Activated naive CD4-positive, alpha-beta T cell (primary cell): Measurements from ENCODE around the gene ADCY3.
"Not testable (repeated sequence)": the region's sequence is repeated elsewhere in the genome, so short reads cannot be mapped to it uniquely, and the experiment has no call there.

Experiments
- DNase-seq, 4 experiments: peaks; one replicate each; lab custom pipeline; 2025; lab: John Stamatoyannopoulos, UW

Gene ADCY3

GRCh38 chr2:24844023-24844685 is 75.9 kb downstream of the ADCY3 start:
- no peak for DNase-seq

DNA sequence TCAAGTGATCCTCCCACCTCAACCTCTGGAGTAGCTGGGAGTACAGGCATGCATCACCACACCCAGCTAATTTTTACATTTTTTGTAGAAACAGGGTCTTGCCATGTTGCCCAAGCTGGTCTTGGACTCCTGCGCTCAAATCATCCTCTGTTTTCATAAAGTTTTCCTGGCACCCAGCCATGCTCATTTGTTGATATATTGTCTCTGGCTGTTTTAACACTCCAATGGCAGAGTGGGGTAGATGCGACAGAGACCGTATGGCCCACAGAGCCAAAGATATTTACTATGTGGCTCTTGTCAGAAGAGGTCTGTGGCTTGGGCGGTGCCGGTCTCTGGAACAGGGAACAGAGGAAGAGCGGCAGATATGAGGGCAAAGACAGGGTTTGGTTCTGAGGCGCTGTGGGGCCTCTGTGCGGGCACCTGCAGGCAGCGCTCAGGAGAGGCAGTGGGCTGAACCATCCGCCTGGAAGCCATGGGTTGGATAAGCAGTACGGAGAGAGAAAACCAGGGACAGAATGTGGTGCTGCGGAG is 76.6 kb downstream of the ADCY3 start:
- no peak for DNase-seq

DNA sequence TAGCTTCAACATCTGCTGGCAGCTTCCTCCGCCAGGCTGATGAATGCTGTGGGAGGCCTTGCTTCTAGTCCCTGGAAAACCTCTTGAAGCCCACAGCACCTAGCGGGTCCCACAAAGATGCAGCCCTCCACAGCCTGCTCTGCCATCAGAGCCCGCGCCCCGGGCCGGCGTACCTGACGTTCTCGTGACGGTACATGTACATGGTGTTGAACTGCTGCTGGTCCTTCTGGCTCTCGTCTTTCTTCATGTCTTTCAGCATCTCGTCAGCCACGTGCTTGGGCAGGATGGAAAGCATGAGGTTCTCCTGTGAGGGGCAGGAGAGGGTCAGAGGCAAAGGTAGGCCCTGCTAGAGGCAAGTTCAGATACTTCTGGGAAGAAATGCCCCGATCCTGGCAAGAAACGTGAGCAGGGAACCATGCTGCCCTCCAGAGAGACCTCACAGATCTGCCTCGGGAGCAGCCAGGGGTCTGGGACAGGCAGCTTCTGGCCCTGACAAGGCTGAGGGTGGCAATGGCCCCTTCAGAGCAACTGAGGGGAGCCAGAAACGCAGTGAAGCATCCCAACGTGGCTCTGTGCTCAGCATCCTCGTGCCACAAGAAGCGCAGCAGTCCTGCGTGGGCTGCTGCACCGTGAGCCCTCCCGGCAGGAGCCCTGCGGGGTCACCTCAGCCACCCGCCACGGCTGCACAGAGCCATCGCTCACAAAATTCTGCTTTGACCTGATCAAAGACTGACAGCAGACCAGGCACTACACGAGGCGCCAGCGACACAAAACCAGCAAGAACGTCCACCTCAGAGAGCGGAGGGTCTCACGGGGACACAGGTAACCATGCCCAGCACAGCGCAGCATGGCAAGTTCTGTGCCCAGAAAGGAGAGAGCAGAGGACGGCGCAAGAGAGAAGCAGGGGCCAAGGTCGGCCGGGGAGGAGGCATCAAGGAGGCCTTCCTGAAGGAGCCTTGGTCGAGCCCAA is 77.7 kb downstream of the ADCY3 start:
- no peak for DNase-seq

DNA sequence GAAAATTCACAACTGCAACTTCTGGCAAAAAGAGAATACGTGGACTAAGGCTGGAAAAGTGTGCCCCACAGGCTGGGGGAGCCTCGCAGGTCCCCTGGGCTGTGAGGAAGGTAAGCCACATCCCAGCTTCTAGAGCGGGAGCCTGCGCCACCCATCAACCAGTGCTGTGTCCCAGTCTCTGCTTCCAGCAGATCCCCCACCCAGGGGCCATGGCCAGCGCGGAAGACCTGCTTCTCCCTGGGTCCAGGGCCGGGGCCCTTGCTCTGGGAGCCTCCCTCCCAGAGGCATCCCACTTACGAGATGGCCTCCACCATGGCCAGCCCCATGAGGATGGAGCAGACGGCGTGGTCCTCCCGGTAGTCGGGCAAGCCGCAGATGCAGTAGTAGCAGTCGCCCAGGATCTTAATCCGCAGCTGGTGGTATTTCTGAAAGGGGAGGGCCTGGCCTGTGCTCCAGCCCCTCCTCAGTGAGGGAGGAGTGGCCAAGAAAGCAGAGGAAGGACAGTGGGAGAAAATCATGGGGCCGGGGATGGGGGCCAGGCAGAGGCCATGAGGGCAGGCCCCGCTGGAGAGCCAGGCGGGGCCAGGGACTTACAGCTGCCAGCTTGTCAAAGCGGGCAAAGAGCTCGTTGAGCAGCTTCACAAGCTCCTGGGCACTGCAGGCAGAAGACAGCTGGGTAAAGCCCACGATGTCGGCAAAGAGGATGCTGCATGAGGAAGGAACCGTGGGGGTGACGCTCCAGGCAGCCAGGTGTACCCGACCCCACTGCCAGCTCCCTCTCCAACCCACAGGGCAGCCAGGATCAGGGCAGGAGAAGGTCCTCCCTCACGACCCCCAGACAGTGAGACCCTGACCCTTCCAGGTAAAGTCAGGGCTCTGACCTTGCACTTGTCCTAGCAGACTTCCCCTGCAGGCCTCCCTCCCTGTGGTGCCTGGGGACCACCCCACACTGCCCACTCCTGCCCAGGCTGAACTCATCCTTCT is 78.8 kb downstream of the ADCY3 start:
- DNase-seq: no peak

DNA sequence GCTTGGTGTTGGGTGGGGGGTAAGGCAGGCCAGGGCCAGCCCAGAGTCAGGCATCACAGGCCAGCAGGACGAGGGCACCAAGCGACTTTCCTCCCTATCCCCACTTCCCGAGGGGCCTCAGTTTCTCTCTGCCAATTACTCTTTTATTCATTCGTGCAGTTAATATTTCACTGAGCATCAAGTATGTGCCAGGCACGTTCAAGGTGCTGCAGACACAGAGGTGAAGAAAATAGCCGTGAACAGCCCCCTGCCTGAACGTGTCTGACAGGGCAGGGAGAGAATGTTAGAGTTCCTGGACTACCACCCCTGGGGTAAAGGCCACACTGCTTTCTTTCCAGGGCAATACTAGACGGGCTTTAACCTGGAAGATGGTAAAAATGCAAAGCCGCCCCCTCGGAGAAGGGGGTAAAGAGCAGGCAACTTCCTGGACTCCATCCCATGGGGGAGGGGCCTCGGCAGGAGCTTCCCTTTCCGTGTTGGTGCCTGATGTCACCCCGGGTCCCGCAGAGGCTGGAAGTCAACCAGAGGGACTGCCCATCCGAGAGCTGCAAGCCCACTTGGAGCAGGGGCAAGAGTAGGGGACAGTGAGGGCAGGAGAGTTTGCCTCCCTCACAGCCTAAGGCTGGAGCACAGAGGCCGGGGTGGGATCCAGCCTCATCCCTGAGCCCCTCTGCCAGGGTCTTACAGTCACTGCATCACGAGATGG is 79.7 kb downstream of the ADCY3 start:
- no peak for DNase-seq

GRCh38 chr2:24839729-24840128 is 80.3 kb downstream of the ADCY3 start:
- DNase-seq: no peak

DNA sequence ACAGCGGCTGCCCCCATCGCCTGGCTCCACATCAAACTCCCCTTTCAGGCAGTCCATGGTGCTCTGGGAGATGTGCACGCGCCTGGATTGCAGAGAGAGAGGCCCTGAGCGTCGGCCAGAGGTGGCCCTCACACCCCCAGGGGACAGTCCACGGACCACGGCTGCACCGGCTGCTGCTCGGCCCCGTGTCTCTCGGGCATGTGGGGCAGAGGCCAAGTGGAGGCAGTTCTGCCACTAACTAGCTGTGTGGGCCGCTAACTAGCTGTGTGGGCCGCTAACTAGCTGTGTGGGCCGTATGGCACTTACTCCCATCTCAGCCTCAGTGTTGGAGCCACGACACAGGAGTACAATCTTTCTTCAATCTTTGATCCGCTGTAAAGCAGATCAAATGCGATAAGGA is 81.5 kb downstream of the ADCY3 start:
- no peak for DNase-seq

GRCh38 chr2:24837996-24838513 is 82.0 kb downstream of the ADCY3 start:
- DNase-seq: no peak

GRCh38 chr2:24836706-24837105 is 83.3 kb downstream of the ADCY3 start:
- no peak for DNase-seq

GRCh38 chr2:24836206-24836605 is 83.8 kb downstream of the ADCY3 start:
- DNase-seq: no peak

DNA sequence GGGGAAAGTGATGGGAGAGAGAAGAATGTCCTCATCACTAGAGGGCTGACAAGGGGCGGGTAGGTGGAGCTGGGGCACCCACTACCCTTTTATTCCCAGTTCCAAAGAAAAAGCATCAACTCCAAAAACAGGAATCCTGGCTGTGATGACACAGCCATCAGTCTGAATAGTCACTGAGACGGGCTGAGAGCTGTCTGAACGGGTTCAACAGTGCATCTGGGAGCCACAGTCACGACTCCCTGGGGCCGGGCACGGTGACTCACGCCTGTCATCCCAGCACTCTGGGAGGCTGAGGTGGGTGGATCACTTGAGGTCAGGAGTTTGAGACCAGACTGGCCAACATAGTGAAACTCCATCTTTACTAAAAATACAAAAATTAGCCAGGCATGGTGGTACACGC is 84.6 kb downstream of the ADCY3 start:
- not testable (repeated sequence) for DNase-seq

GRCh38 chr2:24834733-24835395 is 85.2 kb downstream of the ADCY3 start:
- DNase-seq: no peak

DNA sequence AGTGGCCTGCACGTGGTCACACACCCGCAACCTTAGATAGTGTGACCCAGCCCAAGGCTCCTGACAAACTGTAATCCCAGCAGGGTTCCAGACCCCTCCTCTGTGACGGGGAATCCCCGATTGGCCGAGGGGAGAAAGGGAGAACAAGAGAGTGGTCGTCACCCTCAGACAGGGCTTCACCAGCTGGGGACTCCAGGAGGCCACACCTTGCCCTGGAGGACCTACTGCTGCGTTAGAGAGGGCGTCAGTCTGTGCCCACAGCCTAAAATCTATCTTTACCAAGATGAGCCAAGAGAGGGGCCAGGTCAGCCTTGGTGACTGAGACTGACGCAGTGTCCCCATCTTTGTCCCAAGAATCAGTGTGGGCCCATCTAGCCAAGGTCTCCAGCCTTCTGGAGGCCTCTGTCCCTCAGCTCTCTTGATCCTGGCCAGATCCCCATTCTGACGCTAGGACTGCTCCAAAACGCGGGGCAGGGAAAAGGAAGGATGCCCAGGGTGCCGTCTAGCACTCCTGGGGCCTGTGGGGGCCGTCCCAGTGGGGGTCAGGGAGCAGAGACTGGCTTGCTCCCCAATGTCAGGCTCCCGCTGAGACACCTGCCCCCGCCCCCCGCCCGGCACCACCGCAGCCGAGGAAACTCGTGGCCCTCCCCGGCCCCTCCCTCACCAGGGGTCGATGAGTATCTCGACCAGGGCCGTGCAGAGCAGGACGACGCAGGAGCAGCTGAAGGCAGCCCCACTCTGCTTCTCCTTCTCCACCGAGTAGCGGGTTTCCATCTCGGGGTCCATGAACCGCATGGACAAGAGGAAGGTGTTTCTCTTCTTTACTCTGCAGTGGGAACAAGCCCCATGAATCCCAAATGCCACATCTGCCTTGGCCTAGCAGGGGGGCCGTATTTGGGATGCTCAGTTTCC is 86.0 kb downstream of the ADCY3 start:
- DNase-seq: no peak

DNA sequence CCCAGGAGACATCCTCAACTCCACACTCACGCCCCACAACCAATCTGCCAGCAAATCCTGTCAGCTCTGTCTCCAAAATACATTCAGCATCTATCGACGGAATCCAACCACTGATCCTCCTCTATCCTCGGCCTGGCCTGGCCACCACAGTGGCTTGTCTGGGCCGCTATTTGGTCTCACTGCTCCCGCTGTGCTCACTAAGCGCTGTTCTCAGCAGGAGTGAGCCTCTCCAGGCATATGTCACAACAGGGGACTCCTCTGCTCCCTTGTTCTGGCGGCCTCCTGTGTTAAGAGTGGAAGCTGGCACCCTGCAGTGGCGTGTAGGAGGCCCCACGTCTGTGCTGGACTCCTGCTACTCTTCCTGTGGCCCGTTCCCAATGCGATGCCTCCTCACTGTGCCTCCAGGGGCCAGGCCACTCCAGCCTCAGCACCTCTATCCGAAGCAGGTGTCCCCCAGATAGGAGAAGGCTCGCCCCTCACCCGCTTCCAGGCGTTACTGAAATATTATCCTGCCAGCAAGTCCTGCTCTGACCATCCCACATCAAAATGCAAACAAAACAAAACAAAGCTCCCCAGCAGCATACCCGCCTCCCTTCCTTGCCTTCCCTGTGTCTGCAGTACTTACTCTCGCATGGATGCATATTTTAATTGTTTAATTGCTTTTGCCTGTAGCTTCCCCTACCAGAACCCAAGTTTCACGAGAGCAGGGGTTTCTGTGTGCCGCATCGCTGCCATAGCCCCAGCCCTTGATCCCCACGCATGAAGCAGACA is 86.9 kb downstream of the ADCY3 start:
- no peak for DNase-seq

DNA sequence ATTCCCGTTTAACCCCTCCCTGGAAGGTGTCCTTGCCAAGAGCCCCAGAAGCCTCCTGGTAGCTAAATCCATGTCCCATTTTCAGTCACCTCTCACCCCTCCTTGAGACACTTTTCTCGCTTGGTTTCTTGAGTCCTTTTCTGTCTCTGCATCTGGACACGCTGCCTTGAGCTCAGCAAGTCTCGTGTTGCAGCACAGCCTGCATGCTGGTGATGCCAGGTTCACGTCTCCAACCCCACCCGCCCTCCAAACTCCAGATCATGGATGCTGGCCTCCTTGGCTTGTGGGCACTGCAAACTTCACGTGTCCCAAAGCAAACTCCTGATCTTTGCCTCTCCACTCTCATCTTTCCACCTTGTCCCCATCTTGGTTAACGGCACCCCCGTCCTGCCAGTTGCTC is 87.5 kb downstream of the ADCY3 start:
- no peak for DNase-seq

DNA sequence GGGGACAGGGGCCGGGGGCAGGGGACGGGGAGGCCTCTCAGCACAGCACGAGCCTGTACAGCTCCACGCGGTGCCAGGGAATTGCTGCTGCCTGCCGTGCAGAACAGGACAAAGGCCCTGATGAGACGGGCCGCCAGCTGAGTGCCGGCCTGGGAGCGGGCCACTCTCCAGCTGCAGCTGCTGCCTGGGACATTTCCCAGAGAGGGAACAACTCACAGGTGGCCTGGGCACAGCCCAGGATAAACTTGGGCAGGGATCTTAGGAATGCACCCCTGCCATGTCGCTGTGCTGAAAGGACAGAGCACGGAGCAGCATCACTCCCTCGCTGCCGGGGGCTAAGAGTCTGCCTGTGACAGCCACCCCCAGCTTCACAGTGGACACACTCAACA is 88.0 kb downstream of the ADCY3 start:
- DNase-seq: no peak

DNA sequence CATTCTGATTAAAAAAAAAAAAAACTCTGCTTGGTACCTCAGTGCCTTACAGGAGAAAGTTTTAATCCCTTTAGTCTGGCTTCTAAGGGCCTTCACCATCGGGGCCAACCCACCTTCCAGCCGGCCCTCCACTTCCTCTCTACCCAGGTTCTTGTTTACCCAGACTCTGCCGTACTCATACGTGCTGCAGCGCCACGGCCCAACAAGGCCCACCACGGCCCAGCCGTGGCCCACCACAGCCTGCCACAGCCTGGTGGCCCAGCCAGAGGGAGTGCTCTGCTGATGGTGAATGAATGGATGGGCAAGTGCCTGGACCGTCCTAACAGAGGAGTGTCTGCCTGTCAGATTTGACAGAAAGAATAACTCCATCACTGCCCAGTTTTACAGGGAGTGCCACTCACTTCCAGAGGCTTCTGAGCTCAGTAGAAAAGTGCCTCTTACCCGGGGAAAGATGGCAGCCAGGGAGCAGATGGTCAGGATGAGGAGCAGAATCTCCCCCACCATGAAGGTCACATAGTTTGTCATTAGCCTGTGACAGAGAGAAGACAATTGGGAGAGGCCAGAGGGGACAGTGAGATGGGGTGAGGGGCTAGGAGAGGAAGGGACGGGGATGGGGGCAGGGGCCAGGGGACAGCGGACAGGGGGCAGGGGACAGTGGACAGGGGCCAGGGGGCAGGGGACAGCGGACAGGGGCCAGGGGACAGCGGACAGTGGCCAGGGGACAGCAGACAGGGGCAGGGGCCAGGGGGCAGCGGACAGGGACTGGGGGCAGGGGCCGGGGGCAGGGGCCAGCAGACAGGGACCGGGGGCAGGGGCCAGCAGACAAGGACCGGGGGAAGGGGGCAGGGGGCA is 88.6 kb downstream of the ADCY3 start:
- no peak for DNase-seq

- DNase-seq: no peak
Observed at GRCh38 chr2:24830786-24831185, 89.3 kb downstream of the ADCY3 start.
